GM21717 (cell line): ENCODE data around the gene ZNF560.
"Not testable (repeated sequence)": the region's sequence is repeated elsewhere in the genome, so short reads cannot be mapped to it uniquely, and the experiment has no call there.

Experiments used
- ATAC-seq: cut with Tn5 transposase; IDR thresholded peaks from one replicate; pipeline ENCODE4 v1.9.1; 2021; ENCODE audit warnings: mild to moderate bottlenecking, moderate library complexity; ENCODE audit not compliant: unreplicated experiment

The ZNF560 gene

DNA sequence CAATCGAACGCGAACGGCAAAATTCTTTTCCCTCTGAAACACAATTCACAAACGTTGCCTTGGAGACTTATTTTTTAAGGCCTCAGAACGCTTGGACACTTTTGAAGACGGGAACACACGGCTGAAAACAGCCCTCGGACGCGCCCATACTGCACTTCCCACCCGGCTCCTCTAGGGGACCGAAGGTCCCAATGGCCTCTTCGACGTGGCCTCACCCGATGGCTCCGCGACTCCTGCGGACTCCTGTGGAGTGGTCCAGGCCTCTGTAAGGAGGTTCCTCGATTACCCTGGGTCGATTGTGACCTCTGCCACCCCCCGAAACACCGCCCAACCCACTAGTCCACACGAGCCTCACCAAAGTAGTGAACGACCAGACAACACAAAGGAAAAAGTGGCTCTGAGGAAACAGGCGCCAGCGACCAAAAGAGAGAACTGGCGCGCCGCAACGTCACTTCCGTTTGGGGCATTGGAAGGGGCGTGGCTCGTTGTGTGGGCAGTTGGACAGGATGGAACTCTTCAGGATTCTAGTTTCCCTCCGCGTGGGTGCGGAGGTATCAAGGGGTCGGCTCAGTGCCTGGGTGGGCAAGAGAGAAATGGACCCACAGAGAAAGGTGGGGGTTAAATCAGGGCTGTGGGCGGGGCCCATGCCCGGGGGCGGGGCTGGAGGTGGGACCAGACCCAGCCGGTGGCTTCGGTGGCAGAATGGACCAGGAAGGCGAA, at the start of gene ZNF560:
Gene ZNF560, minus strand, starts transcription at position 434 of the 720 bp plus-strand sequence. CDS start 23,303 bp downstream, outside the sequence.
- no peak for ATAC-seq

DNA sequence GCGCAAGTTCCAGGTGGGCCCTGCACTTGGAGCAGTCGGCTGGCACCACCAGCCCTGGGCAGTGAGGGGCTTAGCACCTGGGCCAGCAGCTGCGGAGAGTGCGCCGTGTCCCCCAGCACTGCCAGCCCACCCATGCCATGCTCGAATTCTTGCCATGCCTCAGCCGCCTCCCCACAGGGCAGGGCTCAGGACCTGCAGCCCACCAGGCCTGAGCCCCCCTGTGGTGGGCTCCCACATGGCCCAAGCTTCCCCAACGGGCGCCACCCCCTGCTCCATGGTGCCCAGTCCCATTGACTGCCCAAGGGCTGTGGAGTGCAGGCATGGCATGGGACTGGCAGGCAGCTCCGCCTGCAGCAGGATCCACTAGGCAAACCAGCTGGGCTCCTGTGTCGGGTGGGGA, 49.5 kb upstream of the ZNF560 start:
- no peak for ATAC-seq

DNA sequence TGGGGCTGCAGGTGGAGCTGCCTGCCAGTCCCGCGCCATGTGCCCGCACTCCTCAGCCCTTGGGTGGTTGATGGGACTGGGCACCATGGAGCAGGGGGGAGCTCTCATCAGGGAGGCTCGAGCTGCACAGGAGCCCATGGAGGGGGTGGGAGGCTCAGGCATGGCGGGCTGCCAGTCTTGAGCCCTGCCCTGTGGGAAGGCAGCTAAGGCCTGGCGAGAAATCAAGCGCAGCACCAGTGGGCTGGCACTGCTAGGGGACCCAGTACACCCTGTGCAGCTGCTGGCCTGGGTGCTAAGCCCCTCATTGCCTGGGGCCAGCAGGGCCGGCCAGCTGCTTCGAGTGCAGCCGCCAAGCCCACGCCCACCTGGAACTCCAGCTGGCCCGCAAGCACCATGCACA, 42.9 kb upstream of the ZNF560 start:
- not testable (repeated sequence) for ATAC-seq

GRCh38 chr19:9539921-9540320, 41.5 kb upstream of the ZNF560 start:
- not testable (repeated sequence) for ATAC-seq

- not testable (repeated sequence) for ATAC-seq
Measured at GRCh38 chr19:9539201-9539600, 40.8 kb upstream of the ZNF560 start.

DNA sequence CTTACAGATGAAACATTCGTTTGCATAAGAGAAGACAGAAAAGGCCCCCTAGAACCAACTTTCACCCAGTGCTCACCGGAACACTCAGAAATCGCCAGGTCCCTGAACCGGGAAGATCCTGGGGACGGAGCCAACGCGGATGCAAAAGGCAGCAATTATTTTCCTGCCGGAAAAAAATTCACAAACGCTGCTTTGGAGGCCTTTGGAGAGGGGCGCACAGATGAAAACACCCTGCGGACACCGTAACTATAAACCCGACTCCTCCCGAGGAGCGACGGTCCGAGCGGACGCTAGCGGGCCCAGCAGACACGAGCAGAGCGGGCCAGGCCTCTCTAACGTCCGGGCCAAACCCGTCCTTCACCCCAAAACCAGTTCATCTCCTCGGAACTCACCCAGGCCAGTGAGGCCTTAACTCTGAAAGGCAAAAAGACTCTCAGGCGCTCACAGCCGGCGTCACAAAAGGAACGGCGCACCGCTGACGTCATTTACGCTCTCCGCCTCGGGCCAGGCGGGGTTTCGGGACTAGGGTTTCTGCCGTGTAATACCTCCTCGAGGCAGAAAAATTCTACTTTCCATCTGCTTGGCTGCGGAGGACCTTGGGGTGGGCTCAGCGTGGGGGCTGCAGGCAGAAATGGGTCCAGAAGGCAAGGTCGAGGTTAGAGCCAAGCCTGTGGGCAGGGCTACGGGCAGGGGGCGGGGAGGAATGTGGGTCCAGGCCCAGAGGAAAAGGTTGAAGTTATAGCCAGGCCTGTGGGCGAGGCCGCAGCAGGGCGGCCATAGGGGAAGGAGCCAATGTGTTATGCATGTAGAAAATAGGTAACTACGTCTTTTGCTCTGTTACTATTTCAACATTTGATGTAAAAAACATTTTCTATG, 40.0 kb upstream of the ZNF560 start, which contains the start of gene ZNF426:
Gene ZNF426, minus strand, starts transcription at position 463 of the 876 bp plus-strand sequence. CDS start 2,413 bp downstream, outside the sequence.
- ATAC-seq = no peak

DNA sequence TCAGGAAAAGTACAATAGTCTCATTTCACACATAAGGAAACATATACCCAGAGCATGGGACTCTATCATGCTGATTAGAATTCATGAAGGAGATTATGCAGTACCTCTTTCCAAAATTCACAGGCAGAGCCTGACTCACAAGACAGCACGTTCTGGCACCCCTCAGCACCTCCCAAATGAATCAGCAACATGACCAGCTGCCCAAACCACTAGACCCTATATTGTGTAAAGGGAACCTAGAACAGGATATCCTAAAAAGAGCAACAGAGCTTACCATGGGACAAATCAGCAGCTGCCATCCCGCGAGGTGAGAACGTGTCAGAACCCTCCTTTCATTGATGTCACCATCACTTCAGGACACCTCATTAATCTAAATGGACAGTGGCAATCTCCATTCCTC, 37.5 kb upstream of the ZNF560 start:
- ATAC-seq = no peak

- no peak for ATAC-seq
Measured at GRCh38 chr19:9531933-9532332, 33.5 kb upstream of the ZNF560 start.

DNA sequence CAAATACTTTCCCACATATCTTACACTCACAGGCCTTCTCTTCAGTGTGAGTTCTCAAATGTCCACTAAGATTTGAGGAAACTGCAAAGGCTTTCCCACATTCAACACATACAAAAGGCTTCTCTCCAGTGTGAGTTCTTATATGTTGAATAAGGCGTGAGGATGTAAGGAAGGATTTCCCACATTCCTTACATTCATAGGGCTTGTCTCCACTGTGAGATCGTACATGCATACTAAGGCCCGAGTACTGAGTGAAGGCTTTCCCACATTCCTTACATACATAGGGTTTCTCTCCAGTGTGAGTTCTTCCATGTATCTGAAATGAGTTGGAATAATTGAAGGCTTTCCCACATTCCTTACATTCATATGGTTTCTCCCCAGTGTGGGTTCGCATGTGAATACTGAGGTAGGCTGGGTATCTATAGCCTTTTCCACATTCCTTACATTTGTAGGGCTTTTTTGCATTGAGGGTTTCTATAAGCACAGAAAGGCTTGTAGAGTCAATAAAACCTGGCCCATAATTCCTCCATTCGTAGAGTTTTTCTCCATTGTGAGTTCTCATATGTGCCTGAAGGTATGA, 30.4 kb upstream of the ZNF560 start:
- ATAC-seq = no peak

GRCh38 chr19:9523885-9524474, 25.6 kb upstream of the ZNF560 start:
- ATAC-seq = no peak

DNA sequence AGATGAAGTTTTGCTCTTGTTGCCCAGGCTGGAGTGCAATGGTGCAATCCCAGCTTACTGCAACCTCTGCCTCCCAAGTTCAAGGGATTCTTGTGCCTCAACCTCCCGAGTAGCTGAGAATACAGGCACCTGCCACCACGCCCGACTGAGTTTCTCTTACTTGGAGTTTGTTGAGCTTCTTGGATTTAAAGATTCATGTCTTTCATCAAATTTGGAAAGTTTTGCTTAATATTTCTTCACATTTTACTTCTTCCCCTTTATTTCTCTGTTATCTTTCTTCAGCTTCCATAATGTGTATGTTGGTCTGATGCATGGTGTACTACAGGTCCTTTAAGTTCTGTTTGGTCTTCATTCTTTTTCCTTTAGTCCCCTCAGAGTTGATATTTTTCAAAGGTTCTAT, 8.9 kb upstream of the ZNF560 start:
- no peak for ATAC-seq

GRCh38 chr19:9500796-9501195, 2.4 kb upstream of the ZNF560 start:
- no peak for ATAC-seq

- ATAC-seq = no peak
Measured at GRCh38 chr19:9494096-9494495, 4.3 kb downstream of the ZNF560 start.

DNA sequence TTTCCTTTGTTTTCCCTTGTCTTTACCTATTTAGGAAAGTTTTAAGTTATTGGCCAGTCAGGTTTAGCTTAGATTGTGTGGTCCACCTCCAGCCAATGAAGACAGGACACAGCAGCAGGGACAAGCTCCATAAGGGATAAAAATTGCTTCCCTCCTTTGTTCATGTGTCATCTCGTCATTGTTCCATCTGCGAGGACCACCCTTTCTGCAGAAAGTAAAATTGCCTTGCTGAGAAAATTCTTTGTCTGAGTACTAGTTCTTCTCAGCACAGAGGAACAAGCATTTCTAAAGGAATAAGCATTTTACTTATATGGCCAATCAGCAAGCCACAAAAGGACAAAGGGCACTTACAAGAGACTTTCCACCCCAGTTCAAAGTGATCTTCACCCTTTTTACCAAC, 11.4 kb downstream of the ZNF560 start:
- no peak for ATAC-seq

GRCh38 chr19:9485140-9485539, 13.3 kb downstream of the ZNF560 start:
- ATAC-seq = no peak

DNA sequence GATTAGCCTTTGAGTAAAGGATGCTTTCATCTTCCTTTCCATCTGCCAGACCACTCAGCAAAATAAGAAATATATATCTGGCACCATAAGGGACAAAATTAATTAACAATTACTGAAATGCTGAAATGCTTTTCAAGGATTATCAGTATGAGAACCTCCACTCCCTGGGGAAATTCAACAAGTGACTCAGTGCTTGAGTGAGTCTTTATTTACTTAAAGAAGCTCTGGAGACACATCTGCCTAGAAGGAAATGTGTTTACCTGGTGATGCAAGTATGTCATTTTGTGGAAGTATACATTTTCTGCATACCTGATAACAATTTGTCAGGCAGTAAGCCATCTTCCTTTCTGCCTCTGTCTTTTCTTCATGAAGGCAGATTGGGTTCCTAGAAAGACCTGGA, 23.4 kb downstream of the ZNF560 start:
- ATAC-seq = no peak

GRCh38 chr19:9467161-9467560, 31.3 kb downstream of the ZNF560 start:
- ATAC-seq = no peak

DNA sequence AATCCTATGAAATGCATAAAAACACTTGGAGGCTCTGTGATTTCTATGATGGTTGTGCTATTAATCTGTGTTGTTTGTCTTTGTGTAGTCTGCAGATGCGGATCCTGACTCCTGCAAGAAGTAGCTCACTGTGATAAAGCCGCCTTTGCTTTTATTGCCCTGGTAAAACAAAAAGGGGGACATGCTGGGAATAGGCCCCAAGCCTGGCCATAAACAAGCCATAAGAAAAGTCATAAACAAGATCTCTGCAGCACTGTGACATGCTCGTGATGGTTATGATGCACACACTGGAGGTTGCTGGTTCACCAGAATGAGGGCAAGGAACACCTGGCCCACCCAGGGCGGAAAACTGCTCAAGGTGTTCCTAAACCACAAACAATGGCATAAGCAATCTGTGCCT, 36.5 kb downstream of the ZNF560 start:
- ATAC-seq = no peak

GRCh38 chr19:9456018-9456689, 42.3 kb downstream of the ZNF560 start:
- ATAC-seq = no peak

DNA sequence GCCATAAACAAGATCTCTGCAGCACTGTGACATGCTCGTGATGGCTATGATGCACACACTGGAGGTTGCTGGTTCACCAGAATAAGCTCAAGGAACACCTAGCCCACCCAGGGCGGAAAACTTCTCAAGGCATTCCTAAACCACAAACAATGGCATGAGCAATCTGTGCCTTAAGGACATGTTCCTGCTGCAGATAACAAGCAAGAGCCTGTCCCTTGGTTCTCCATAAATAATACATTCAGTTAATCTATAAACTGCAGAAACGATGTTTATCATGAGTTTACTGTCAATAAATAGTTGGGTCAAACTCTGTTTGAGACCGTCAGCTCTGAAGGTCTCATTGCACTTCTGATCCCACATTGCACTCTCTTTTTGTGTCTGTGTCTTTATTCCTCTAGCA, 44.5 kb downstream of the ZNF560 start:
- no peak for ATAC-seq

DNA sequence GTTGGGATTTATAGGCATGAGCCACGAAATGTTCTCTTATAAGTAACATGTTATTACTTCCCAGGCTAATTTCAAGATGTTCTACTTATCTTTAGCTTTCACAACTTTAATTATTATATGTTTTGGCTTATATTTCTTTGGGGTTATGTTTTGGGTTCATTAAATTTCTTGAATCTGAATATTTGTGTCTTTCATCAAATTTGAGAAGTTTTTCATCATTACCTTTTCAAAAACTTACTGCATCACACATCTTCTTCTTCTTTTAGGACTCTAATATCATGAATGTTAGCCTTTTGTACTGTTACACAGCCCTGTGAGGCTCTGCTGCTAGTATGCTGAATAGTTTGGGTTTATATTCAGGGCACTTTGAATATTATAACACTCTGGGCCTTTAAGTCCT, 53.4 kb downstream of the ZNF560 start:
- no peak for ATAC-seq
